Activated naive CD4-positive, alpha-beta T cell treated with Interleukin-2 at 50 U/mL for 16 hours (primary cell): ENCODE results near the gene NXPH2.

ENCODE experiments used
- DNase-seq: peaks from one replicate; pipeline ENCODE4 v3.0.0-alpha.2; 2020

The NXPH2 gene

DNA sequence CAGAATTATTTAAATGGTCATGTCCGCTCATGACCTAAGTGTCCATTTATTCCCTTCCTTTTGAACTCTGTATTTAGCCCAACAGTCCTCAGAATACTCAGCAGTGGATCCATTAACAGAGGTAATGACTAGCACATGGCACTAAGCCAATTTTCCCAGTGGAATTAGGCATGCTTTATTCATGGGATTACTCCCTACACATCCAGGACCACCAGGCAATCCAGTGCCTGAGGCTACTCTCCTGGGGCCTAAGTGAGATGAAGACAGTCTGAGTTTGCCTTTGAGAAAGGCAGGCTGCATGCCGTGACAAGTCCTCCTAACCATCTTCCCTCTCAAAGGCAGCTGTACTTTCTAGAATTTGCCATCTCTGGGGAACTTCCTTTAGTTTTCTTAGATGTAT lies 150.0 kb downstream of the NXPH2 start:
- no peak for DNase-seq

DNA sequence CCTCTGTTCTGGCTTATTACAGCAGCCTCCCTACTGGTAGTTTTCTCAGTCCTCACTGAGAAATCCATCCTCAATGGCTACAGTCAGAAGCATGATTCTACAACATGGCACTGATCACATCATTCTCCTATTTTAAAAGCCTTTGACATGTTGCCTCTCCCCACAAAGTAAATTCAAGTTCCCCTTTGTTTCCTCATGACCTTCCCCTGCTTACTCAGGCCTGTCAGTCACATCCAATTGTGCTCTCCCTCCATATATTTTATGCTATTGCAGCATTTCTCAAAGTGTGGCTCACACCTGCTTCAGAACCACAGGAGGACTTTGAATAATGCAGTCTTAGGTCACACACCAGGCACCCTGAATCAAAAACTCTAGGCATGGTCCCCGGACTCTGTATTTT lies 154.0 kb downstream of the NXPH2 start:
- no peak for DNase-seq

DNA sequence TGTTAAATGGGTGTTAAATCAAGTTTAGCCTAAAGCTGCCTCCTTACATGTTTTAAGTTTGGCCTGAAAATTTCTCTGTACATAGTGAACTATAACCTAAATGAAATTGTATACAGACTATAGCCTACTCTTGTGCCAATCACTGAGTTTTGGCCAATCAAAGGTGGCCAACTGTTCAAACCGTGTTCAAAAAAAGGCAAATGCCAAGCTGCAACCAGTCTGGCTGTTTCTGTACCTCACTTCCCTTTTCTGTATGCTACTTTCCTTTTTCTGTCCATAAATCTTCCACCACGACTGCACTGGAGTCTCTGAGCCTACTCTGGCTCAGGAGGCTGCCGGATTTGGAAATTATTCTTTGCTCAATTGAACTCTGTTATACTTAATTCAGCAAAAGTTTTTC lies 157.6 kb downstream of the NXPH2 start:
- DNase-seq, result no peak

DNA sequence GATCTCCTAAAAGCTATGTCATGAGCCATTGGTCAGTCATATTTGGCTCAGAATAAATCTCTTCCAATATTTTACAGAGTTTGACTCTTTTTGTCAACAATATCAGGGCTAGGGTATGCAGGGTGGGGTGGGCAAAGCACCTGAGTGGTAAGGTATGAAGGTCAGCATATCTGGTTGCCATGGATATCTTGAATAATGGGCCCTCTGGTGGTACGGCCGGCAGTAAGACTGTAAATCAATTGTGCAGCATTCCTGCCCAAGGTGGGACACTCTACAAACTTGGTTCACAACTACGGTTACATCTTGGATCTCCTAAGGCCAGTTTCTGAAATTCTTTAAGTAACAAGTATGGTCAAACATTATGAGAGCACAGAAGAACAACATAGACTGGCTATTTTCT lies 159.1 kb downstream of the NXPH2 start:
- no peak for DNase-seq

DNA sequence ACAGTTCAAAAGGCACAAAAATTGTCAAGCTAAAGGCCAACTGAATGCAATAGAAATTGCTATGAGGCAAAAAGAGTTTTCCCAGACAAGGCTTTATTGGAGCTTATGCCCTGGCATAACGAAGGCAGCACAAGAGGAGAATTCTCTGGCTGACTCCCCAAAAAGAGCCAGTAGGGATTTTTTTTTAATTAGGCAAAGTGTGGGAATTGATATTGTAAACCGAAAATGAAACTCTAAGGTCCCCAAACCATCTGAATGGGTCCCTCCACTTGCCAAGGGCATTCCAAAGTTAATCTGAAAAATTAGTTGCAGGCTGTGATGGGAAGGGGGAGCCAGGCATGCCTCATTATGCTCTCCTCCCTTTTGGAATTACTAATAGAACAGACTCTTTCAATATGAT lies 159.8 kb downstream of the NXPH2 start:
- DNase-seq, result no peak
